Mononuclear cell (primary cell): ENCODE measurements around the gene CDT1. TPM values are rescaled to one million over a fixed set of nuclear protein-coding genes. Genes with fewer than 3 reads are reported as not detected.

Source experiments
- H3K27me3 ChIP-seq: 2 replicates; pipeline ENCODE4 v1.6.0; 2011; ENCODE audit warnings: low read length, control low read depth; ENCODE audit not compliant: insufficient read depth
- H3K4me1 ChIP-seq: 2 replicates; pipeline ENCODE4 v1.5.1; 2011; ENCODE audit warnings: mild to moderate bottlenecking, low read length, control low read depth; ENCODE audit not compliant: insufficient read depth
- H3K4me3 ChIP-seq: 2 replicates; pipeline ENCODE4 v1.5.1; 2011; ENCODE audit warnings: mild to moderate bottlenecking, low read length, moderate library complexity
- H3K9me3 ChIP-seq: 2 replicates; pipeline ENCODE4 v1.5.1; 2011; ENCODE audit warnings: low read depth, mild to moderate bottlenecking, control low read depth, low read length
- total RNA-seq: library from RNA; depleted of rRNA; stranded (reverse); fragments of >200 nt; gene quantifications from one replicate; pipeline ENCODE4 v1.2.3, GENCODE V29; 2012

Gene CDT1
- total RNA-seq, 1 donor = 0.42 TPM

- H3K9me3 ChIP-seq = no peaks in the 10 kb centered on the region
- no peaks in the 10 kb centered on the region for H3K27me3 ChIP-seq
- no peak overlapping the region for H3K4me3 ChIP-seq
- peaks cover 47% of the 10 kb centered on the region for H3K4me1 ChIP-seq
These were observed 50.9 kb downstream of the CDT1 start for GRCh38 chr16:88854306-88855111.

- peaks cover 47% of the 10 kb centered on the region for H3K4me1 ChIP-seq
- H3K9me3 ChIP-seq = no peaks in the 10 kb centered on the region
- H3K27me3 ChIP-seq = no peaks in the 10 kb centered on the region
- H3K4me3 ChIP-seq = no peak overlapping the region
These were observed 51.6 kb downstream of the CDT1 start for GRCh38 chr16:88855176-88855575.

GRCh38 chr16:88855736-88856121, 52.1 kb downstream of the CDT1 start:
- Histone ChIP-seq H3K4me3 (no peak overlapping the region), H3K4me1 (peaks cover 47% of the 10 kb centered on the region)

GRCh38 chr16:88856122-88856827, 52.7 kb downstream of the CDT1 start:
- H3K27me3 ChIP-seq = no peaks in the 10 kb centered on the region
- peaks cover 47% of the 10 kb centered on the region for H3K4me1 ChIP-seq
- H3K9me3 ChIP-seq = no peaks in the 10 kb centered on the region
- peak overlapping the region; percentile 97 for H3K4me3 ChIP-seq

More at GRCh38 chr16:88855736-88856121, 52.1 kb downstream of the CDT1 start:
- no peaks in the 10 kb centered on the region for H3K27me3 ChIP-seq
- no peaks in the 10 kb centered on the region for H3K9me3 ChIP-seq

DNA sequence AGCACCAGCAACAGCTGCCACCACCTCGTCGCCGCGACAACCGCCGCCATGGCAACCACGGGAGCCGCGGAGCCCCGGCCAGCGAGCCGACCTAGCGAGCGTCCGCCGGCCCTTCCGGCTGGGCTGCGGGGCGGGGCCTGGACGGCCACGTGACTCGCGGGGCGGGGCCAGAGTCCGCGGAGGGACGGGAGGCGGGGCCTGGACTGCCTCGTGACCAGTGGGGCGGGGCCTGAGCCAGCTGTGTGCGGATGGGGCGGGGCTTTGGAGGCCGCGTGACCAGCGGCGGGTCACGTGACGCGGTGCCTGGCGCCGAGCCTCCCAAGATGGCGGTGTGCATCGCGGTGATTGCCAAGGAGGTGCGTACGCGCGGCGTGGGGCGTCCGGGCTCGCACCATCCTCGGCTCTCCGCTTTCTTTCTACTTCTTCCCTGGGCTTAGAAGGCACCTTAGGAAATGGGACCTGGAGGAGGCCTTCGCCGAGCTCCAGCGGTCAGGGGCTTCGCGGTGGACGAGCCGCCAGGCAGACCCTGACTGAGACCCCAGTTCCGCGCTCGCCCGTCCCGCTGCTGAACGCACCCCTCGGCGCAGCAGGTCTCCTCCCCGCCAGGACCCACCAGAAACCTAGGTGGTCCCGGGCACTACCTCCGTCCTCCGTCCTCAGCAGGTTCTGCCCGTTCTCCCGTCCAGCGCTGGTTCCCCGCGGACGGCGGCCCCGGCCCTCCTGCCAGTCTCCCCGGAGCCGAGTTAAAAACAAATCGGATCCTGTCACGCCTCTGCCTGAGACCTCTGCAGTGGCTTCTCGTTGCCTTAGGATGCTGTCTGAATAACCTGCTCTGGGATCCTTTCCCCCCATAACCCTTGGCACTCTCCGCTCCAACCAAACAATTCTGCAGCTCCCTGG, 53.5 kb downstream of the CDT1 start, which contains the start of the genes GALNS and TRAPPC2L:
TSS of gene GALNS (minus strand) at position 120 of the 900 bp plus-strand sequence. CDS start at position 50, 70 bp downstream.
TSS of gene TRAPPC2L (plus strand) at position 300 of the 900 bp plus-strand sequence. CDS start at position 324, 24 bp downstream.
- H3K27me3 ChIP-seq = no peaks in the 10 kb centered on the region
- H3K9me3 ChIP-seq = no peaks in the 10 kb centered on the region
- peaks cover 47% of the 10 kb centered on the region for H3K4me1 ChIP-seq
- peak within 1 kb of the TSS; percentile 97 for H3K4me3 ChIP-seq

DNA sequence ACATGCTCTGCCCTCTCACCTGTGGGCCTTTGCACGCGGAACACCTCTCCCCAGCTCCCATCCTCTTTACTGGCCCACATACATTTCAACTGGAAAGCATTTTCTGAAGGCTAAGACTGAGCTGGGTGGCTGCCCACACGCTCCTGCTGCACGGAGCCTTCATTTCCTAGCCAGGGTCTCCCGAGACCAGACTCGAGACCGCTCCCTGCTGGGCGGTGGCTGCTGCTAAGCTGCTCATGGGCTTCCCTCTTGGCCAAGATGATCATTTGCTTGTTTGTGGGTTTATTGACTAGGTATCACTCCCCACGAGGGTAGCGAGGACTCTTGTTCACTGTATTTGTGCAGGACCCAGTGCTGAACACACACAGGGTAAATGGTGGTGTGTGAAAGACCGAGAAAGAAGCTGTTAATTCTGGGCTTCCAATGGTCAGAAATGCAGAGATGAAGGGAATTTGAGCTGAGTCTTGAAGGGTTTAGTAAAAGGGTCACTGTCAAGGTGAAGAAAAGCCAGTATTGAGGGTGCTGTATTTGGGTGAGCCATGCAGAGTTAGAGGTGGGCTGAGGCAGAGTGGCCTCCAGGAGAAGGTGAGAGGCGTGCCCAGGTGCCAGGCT, 54.2 kb downstream of the CDT1 start:
- peaks cover 45% of the 10 kb centered on the region for H3K4me1 ChIP-seq
- H3K27me3 ChIP-seq = no peaks in the 10 kb centered on the region
- peak overlapping the region; percentile 97 for H3K4me3 ChIP-seq
- H3K9me3 ChIP-seq = no peaks in the 10 kb centered on the region

Other genes with a start within 250 kb of the CDT1 start
- gene ZC3H18, start 233.4 kb upstream of the CDT1 start, total RNA-seq = 24.7 TPM
- gene IL17C, start 165.2 kb upstream of the CDT1 start, total RNA-seq = 0.21 TPM
- 388 TPM for gene CYBA, start 152.7 kb upstream of the CDT1 start, total RNA-seq
- 18.8 TPM for gene MVD, start 140.7 kb upstream of the CDT1 start, total RNA-seq
- gene SNAI3, start 117.3 kb upstream of the CDT1 start, total RNA-seq = 6.0 TPM
- 130 TPM for gene RNF166, start 97.4 kb upstream of the CDT1 start, total RNA-seq
- 6.7 TPM for gene CTU2, start 97.3 kb upstream of the CDT1 start, total RNA-seq
- gene PIEZO1, start 18.6 kb upstream of the CDT1 start, total RNA-seq = 54.5 TPM
- gene APRT, start 8.1 kb downstream of the CDT1 start, total RNA-seq = 70.8 TPM
- gene GALNS, start 53.2 kb downstream of the CDT1 start, total RNA-seq = 21.6 TPM
- 24.0 TPM for gene TRAPPC2L, start 53.3 kb downstream of the CDT1 start, total RNA-seq
- not detected for gene PABPN1L, start 62.9 kb downstream of the CDT1 start, total RNA-seq
- gene CBFA2T3, start 173.4 kb downstream of the CDT1 start, total RNA-seq = 1.3 TPM